ENCODE data around the gene ADAMTS17.

The ADAMTS17 gene

DNA sequence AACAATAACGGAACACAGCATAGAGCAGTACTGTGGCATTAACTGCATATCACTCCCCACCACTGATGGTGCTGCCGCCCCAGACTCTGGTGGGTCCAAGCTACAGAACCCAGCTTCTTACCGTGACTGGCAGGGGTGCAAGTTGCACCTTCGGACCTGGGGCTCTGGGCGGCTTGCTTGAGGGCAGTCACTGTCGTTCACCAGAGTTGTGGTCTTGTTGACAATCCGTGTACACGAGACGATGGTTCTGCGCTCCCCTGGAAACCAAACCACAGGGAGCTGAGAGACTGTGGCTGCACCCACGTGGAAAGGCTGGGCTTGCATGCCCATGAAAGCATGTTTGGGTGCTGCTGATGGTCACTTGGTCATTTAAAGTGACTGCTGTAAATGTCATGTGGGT, 293.0 kb downstream of the ADAMTS17 start:
- no peak for DNase-seq (ENCODE audit: low read depth)
- H3K4me3 ChIP-seq (ENCODE audit: low read depth, low read length), result no peak overlapping the region
- no peak for TF ChIP-seq CTCF (IDR thresholded peaks at IDR 0.05; ENCODE audit: low read depth, low read length, missing control alignments)

GRCh38 chr15:100043692-100044091, 298.1 kb downstream of the ADAMTS17 start:
- TF ChIP-seq CTCF (IDR thresholded peaks at IDR 0.05; ENCODE audit: low read depth, low read length, missing control alignments), result no peak
- no peak overlapping the region for H3K4me3 ChIP-seq (ENCODE audit: low read depth, low read length)
- no peak for DNase-seq (ENCODE audit: low read depth)

DNA sequence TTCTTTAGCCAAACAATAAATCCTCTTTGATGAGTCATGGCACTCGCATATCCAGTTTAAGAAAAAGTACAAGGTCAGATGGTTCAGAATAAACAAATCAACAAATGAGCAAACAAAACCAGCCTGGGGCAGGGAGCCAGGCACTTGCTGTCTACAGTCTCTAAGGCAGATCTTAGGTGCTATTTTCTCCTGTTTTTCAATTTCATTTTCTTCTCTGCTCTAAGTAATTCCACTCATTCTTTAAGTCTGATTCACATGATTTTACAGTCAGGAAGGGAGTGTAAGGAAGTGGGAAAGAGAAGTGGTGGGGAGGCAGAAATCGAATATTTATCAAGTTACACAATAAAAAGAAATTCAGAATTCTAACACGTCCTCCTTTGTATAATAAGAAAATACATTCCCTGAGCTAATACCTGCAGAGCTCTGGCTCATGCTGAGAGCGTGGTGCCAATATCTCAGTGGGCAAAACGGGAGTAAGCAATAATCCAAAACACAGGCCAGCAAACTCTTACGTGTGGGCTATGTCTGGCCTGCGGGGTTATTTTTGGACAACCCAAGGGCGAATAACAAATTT, 298.6 kb downstream of the ADAMTS17 start:
- no peak overlapping the region for H3K4me3 ChIP-seq (ENCODE audit: low read depth, low read length)
- DNase-seq (ENCODE audit: low read depth), result no peak
- TF ChIP-seq CTCF (IDR thresholded peaks at IDR 0.05; ENCODE audit: low read depth, low read length, missing control alignments), result no peak

GRCh38 chr15:100042558-100042957, 299.2 kb downstream of the ADAMTS17 start:
- no peak for DNase-seq (ENCODE audit: low read depth)
- H3K4me3 ChIP-seq (ENCODE audit: low read depth, low read length), result no peak overlapping the region
- TF ChIP-seq CTCF (IDR thresholded peaks at IDR 0.05; ENCODE audit: low read depth, low read length, missing control alignments), result no peak

DNA sequence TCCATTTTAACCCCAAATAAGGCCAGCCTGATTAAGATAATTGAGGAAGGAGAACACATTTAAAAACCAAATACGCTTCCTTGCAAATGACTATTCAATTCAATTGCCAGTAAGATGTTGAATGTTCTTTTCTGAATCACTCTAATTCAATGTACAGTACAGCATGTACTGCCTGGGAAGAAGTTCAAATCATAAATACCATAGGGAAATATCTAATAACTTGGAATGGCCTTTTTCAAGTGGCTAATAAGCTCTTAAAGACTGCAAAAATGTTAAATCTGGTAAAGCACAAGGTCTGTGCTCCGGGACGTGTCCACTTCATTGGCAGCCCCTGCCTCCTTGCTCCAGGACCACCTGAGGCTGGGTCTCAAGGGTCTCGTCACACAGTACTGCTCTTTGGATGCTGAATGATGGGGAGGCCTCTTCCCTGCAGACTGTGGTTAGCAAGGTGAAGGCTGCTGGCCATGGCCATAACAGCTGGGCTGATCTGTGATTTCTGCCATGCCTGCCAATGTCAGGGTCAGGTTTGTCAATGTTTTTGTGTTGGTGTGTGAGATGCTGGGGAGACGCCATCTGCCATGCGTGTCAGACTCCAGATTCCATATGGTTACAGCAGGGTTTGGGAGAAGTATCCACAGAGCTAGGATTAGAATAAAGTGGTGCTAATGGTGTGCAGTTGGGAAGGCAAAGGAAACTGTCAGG, 300.5 kb downstream of the ADAMTS17 start:
- no peak for TF ChIP-seq CTCF (IDR thresholded peaks at IDR 0.05; ENCODE audit: low read depth, low read length, missing control alignments)
- H3K4me3 ChIP-seq (ENCODE audit: low read depth, low read length), result no peak overlapping the region
- DNase-seq (ENCODE audit: low read depth), result no peak

GRCh38 chr15:100039994-100040393, 301.8 kb downstream of the ADAMTS17 start:
- no peak overlapping the region for H3K4me3 ChIP-seq (ENCODE audit: low read depth, low read length)
- no peak for DNase-seq (ENCODE audit: low read depth)
- no peak for TF ChIP-seq CTCF (IDR thresholded peaks at IDR 0.05; ENCODE audit: low read depth, low read length, missing control alignments)

- no peak for TF ChIP-seq CTCF (IDR thresholded peaks at IDR 0.05; ENCODE audit: low read depth, low read length, missing control alignments)
Observed at GRCh38 chr15:100038736-100039135, 303.0 kb downstream of the ADAMTS17 start.

More at GRCh38 chr15:100038736-100039135, 303.0 kb downstream of the ADAMTS17 start:
- DNase-seq (ENCODE audit: low read depth), result no peak
- H3K4me3 ChIP-seq (ENCODE audit: low read depth, low read length), result no peak overlapping the region

Measured in GM12864 (cell line).